ENCODE results near the gene MREG.

Gene MREG

DNA sequence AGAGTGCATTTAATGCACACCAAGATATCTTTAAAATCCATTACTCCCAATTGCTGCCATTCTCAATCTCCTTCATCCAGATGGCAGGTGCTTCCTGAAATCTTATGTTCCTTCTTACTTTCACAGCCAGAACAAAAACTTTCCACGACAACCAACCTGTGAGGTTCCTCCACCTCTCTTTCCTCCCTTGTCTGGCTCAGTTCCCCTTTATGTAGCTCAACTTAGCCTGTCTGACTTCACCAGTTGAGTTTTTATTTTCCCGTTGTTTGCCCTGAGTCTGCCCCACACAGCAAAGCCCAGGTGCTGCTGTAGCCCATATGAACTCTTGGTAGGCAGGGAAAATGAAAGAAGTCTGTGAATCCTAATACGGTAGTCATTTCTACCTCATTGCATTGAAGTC lies 112.5 kb downstream of the MREG start:
- TF ChIP-seq, protein P1, sequence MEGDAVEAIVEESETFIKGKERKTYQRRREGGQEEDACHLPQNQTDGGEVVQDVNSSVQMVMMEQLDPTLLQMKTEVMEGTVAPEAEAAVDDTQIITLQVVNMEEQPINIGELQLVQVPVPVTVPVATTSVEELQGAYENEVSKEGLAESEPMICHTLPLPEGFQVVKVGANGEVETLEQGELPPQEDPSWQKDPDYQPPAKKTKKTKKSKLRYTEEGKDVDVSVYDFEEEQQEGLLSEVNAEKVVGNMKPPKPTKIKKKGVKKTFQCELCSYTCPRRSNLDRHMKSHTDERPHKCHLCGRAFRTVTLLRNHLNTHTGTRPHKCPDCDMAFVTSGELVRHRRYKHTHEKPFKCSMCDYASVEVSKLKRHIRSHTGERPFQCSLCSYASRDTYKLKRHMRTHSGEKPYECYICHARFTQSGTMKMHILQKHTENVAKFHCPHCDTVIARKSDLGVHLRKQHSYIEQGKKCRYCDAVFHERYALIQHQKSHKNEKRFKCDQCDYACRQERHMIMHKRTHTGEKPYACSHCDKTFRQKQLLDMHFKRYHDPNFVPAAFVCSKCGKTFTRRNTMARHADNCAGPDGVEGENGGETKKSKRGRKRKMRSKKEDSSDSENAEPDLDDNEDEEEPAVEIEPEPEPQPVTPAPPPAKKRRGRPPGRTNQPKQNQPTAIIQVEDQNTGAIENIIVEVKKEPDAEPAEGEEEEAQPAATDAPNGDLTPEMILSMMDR (IDR thresholded peaks at IDR 0.05; ENCODE audit: extremely low read depth, insufficient read depth, missing control alignments) = no peak
- no peak for DNase-seq (ENCODE audit: low spot score)
- in situ Hi-C loops (cut with MboI; ENCODE audit: low pct_unique_long_range_greater_than_20kb, low sequenced_read_pairs, unreplicated experiment) = no loop called here

DNA sequence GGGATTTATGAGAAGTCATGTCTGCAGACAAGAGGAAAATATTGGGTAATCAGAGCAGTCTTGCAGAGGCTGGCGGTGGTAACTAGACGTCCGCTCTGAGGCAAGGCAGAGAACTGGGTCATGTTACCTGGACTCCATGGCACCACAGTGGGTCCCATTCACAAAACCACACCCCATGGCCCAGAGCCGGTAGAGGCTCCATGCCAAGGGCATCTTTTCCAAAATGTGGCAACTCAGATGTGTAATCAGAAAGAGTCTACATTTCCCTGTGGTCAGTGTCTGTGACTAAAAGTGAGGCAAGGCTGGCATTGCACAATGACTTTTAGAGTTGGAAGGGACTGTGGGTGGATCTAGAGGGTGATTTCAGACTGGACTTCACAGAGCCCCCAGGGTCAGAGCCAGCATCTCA lies 113.1 kb downstream of the MREG start:
- DNase-seq (ENCODE audit: low spot score) = no peak
- in situ Hi-C loops (cut with MboI; ENCODE audit: low pct_unique_long_range_greater_than_20kb, low sequenced_read_pairs, unreplicated experiment) = no loop called here

DNA sequence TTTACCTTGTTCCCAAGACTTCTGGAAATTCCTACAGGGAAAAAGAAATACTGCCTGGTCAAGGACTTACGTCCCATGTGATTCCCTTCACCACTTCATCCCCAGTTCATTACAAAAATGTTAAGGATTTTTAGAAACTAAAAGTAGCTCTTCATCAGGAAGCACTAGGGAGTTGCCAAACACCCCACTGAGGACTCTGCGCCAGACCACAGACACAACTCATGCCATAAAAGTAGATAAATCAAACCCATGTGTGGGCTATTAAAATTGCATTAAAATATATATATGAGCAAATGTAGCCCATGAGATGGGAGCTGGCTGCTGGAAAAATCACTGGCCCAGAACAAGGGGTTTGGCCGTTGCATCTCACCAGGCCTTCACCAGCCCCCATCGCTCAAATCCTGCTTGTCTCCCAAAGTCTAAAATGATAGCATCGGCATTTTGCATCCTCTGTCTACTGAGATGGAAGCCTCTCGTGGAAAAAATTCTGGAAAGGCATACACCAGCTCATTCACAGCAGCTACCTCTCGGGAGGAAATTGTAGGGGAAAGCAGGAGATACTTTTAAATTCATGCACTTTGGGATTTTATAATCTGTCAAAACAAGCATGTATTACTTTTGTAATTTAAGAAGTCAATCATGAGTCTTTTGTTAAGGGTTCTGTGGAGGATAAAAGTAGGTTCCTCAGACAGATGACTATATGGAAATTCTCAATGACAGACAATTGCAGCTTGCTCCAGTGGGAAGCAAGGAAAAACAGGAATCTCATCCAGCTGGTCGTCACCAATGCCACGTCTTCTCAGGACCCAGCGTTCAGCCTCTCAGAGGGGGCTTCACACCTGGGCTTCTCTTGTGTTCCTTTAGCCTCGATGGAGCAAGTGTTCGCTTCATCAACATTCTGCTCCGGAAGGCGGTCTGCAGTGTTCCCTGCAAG lies 113.9 kb downstream of the MREG start:
- DNase-seq (ENCODE audit: low spot score) = no peak
- TF ChIP-seq, protein P1 (IDR thresholded peaks at IDR 0.05; ENCODE audit: extremely low read depth, insufficient read depth, missing control alignments) = no peak
- in situ Hi-C loops (cut with MboI; ENCODE audit: low pct_unique_long_range_greater_than_20kb, low sequenced_read_pairs, unreplicated experiment) = no loop called here

More for the DNA sequence above, 113.1 kb downstream of the MREG start:
- TF ChIP-seq, protein P1 (IDR thresholded peaks at IDR 0.05; ENCODE audit: extremely low read depth, insufficient read depth, missing control alignments) = no peak

DNA sequence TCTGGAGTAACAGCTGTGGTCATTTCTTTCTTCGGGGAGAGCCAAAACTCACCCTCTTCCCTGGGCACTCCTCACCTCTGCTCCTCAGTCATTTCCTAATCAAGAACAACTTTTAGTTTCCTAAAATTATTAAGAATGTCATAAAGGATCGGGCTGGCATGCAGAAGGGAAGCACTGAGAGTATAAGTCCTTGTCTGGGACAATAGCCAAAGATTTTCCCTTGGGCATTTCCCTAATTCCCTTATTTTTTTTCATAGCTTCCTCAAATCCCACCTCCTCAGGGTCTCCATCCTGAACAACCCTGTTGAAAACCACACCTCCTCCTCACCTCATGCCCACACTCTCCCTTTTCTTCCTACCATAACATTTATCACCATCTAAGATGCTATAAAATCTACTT lies 115.0 kb downstream of the MREG start:
- DNase-seq (ENCODE audit: low spot score) = no peak
- TF ChIP-seq, protein P1 (IDR thresholded peaks at IDR 0.05; ENCODE audit: extremely low read depth, insufficient read depth, missing control alignments) = no peak
- in situ Hi-C loops (cut with MboI; ENCODE audit: low pct_unique_long_range_greater_than_20kb, low sequenced_read_pairs, unreplicated experiment) = no loop called here

DNA sequence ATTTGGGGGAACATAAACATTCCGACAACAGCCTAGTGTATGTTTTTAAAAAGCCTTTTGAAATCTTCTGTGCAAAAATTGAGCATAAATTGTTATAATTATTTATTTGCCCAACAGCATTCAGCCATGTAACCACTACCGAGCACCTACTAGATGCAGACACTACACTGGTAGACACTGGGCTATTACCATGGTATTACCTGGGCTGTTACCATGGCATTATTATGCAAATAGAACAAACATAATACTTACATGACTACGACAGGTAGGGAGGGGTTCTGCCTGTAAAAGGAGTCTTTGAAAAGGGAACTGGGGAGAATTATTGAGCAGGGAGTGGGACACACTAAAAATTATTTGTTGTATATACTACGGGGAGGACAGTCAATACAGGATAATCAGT lies 116.4 kb downstream of the MREG start:
- TF ChIP-seq, protein P1 (IDR thresholded peaks at IDR 0.05; ENCODE audit: extremely low read depth, insufficient read depth, missing control alignments) = no peak
- in situ Hi-C loops (cut with MboI; ENCODE audit: low pct_unique_long_range_greater_than_20kb, low sequenced_read_pairs, unreplicated experiment) = no loop called here

DNA sequence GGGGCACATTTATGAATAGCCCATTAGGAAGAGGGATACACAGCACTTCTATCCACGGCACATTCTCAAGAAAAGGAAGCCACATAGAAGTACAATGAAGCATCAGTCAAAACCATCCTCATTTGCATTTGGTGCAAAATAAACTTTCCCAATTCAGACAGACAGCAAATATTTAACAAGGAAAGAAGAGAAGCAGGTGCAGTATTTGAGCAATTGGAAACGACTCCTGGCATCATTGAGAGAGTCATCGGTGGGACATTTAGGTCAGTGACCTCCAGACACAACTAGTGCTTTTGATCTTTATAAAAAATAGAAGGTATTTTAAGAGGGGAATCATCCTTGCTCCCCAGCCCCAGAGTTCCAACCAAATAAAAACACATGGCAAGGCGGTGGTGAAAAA lies 118.0 kb downstream of the MREG start:
- TF ChIP-seq, protein P1 (IDR thresholded peaks at IDR 0.05; ENCODE audit: extremely low read depth, insufficient read depth, missing control alignments) = no peak
- no peak for DNase-seq (ENCODE audit: low spot score)
- in situ Hi-C loops (cut with MboI; ENCODE audit: low pct_unique_long_range_greater_than_20kb, low sequenced_read_pairs, unreplicated experiment) = no loop called here

More for the DNA sequence above, 116.4 kb downstream of the MREG start:
- DNase-seq (ENCODE audit: low spot score) = no peak
